ENCODE measurements around the gene MB.

MB gene

GRCh38 chr22:35633520-35633919 is 16.4 kb upstream of the MB start:
- no peak for DNase-seq (ENCODE audit: low read depth, low spot score)
- TF ChIP-seq CTCF (IDR thresholded peaks at IDR 0.05; ENCODE audit: insufficient read depth, low read length, missing control alignments) = no peak
- ChIA-PET POLR2A (no interaction called here), CTCF (interaction anchor here (4.0 kb wide), 1 partner anchor 287 kb away, joined by 19 read pairs; no protein-coding TSS in a partner anchor)
- no peak overlapping the region for H3K4me3 ChIP-seq (ENCODE audit: low read depth, low read length)

- DNase-seq (ENCODE audit: low read depth, low spot score) = no peak
- POLR2A ChIA-PET = no interaction called here
- TF ChIP-seq CTCF (IDR thresholded peaks at IDR 0.05; ENCODE audit: insufficient read depth, low read length, missing control alignments) = no peak
- no peak overlapping the region for H3K4me3 ChIP-seq (ENCODE audit: low read depth, low read length)
- CTCF ChIA-PET = interaction anchor here (1.5 to 4.0 kb wide), 2 partner anchors 24 to 288 kb away, joined by 3 to 19 read pairs; no protein-coding TSS in a partner anchor
These were observed 15.8 kb upstream of the MB start for GRCh38 chr22:35632935-35633334.

- peak; percentile 53 for TF ChIP-seq CTCF (IDR thresholded peaks at IDR 0.05; ENCODE audit: insufficient read depth, low read length, missing control alignments)
- DNase-seq (ENCODE audit: low read depth, low spot score) = no peak
- H3K4me3 ChIP-seq (ENCODE audit: low read depth, low read length) = no peak overlapping the region
- CTCF ChIA-PET = interaction anchor here (0.8 to 4.0 kb wide), 7 partner anchors 9 to 435 kb away, joined by 3 to 19 read pairs (median 3); no protein-coding TSS in a partner anchor
- POLR2A ChIA-PET = no interaction called here
These were observed 14.5 kb upstream of the MB start for GRCh38 chr22:35631597-35631996.

GRCh38 chr22:35630891-35631290 is 13.8 kb upstream of the MB start:
- CTCF ChIA-PET = interaction anchor here (0.6 to 4.0 kb wide), 14 partner anchors 9 to 493 kb away, joined by 3 to 19 read pairs (median 3); no protein-coding TSS in a partner anchor
- TF ChIP-seq CTCF (IDR thresholded peaks at IDR 0.05; ENCODE audit: insufficient read depth, low read length, missing control alignments) = no peak
- POLR2A ChIA-PET = interaction anchor here (1.1 to 1.2 kb wide), 2 partner anchors 17 to 398 kb away, joined by 3 read pairs; partner anchors contain the start of genes APOL6 and RBFOX2
- H3K4me3 ChIP-seq (ENCODE audit: low read depth, low read length) = no peak overlapping the region
- DNase-seq (ENCODE audit: low read depth, low spot score) = no peak

GRCh38 chr22:35630387-35630793 is 13.3 kb upstream of the MB start:
- ChIA-PET CTCF (interaction anchor here (0.8 to 4.0 kb wide), 11 partner anchors 10 to 494 kb away, joined by 3 to 19 read pairs (median 3); no protein-coding TSS in a partner anchor), POLR2A (interaction anchor here (0.9 to 1.2 kb wide), 4 partner anchors 18 to 435 kb away, joined by 3 read pairs; partner anchors contain the start of genes APOL6 and RBFOX2)
- no peak for TF ChIP-seq CTCF (IDR thresholded peaks at IDR 0.05; ENCODE audit: insufficient read depth, low read length, missing control alignments)
- H3K4me3 ChIP-seq (ENCODE audit: low read depth, low read length) = no peak overlapping the region
- DNase-seq (ENCODE audit: low read depth, low spot score) = peak; percentile 34

GRCh38 chr22:35629406-35630216 is 12.5 kb upstream of the MB start:
- no peak overlapping the region for H3K4me3 ChIP-seq (ENCODE audit: low read depth, low read length)
- ChIA-PET CTCF (interaction anchor here (0.9 to 4.0 kb wide), 6 partner anchors 11 to 496 kb away, joined by 3 to 19 read pairs (median 8); no protein-coding TSS in a partner anchor), POLR2A (interaction anchor here (0.6 to 1.2 kb wide), 5 partner anchors 18 to 436 kb away, joined by 3 read pairs; partner anchors contain the start of genes APOL6 and RBFOX2)
- TF ChIP-seq CTCF (IDR thresholded peaks at IDR 0.05; ENCODE audit: insufficient read depth, low read length, missing control alignments) = no peak
- peak; percentile 94 for DNase-seq (ENCODE audit: low read depth, low spot score)
